Measurements from ENCODE around the gene TIMM17A. TPM values are rescaled to one million over a fixed set of nuclear protein-coding genes. Genes with fewer than 3 reads are reported as not detected.
"Not testable (repeated sequence)": the region's sequence is repeated elsewhere in the genome, so short reads cannot be mapped to it uniquely, and the experiment has no call there.

The TIMM17A gene
- total RNA-seq, 1 experiment from 2014 or later, result 112 TPM

- Histone ChIP-seq H3K27me3 (replicated peaks; ENCODE audit: insufficient read depth, low read depth, low read length, poor library complexity) (no peaks in the 10 kb centered on the region), H3K27ac (ENCODE audit: low read depth, low read length, poor library complexity, severe bottlenecking) (no peak overlapping the region), H3K4me1 (ENCODE audit: insufficient read depth, low read length, poor library complexity, severe bottlenecking) (no peaks in the 10 kb centered on the region), H3K36me3 (ENCODE audit: insufficient read depth, low read length, poor library complexity, severe bottlenecking) (no peaks in the 10 kb centered on the region), H3K4me3 (ENCODE audit: low read depth, low read length, poor library complexity, severe bottlenecking) (no peak overlapping the region), H3K9me3 (ENCODE audit: low read depth, low read length, poor library complexity, severe bottlenecking) (no peaks in the 10 kb centered on the region)
- no peak for DNase-seq (ENCODE audit: low spot score)
- intact Hi-C loops (cut with micrococcal nuclease; ENCODE audit: unreplicated experiment), result no loop called here
- TF ChIP-seq EZH2 (IDR thresholded peaks at IDR 0.05; ENCODE audit: borderline replicate concordance, low read depth, low read length, poor library complexity, severe bottlenecking), result no peak
- TF ChIP-seq, protein P1, sequence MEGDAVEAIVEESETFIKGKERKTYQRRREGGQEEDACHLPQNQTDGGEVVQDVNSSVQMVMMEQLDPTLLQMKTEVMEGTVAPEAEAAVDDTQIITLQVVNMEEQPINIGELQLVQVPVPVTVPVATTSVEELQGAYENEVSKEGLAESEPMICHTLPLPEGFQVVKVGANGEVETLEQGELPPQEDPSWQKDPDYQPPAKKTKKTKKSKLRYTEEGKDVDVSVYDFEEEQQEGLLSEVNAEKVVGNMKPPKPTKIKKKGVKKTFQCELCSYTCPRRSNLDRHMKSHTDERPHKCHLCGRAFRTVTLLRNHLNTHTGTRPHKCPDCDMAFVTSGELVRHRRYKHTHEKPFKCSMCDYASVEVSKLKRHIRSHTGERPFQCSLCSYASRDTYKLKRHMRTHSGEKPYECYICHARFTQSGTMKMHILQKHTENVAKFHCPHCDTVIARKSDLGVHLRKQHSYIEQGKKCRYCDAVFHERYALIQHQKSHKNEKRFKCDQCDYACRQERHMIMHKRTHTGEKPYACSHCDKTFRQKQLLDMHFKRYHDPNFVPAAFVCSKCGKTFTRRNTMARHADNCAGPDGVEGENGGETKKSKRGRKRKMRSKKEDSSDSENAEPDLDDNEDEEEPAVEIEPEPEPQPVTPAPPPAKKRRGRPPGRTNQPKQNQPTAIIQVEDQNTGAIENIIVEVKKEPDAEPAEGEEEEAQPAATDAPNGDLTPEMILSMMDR (conservative IDR thresholded peaks at IDR 0.05; ENCODE audit: low read depth, low read length), result no peak
- ChIA-PET CTCF (no interaction called here), POLR2A (ENCODE audit: low non-redundant PET) (no interaction called here)
- no TSS peak for BruUV-seq (replicated peaks)
These were observed 63.3 kb downstream of the TIMM17A start for GRCh38 chr1:202018468-202019234.

GRCh38 chr1:202019235-202019558, 63.9 kb downstream of the TIMM17A start:
- CTCF ChIA-PET; H3K4me3 ChIP-seq (ENCODE audit: low read depth, low read length, poor library complexity, severe bottlenecking); intact Hi-C loops (cut with micrococcal nuclease; ENCODE audit: unreplicated experiment); BruUV-seq (replicated peaks); H3K27me3 ChIP-seq (replicated peaks; ENCODE audit: insufficient read depth, low read depth, low read length, poor library complexity); H3K9me3 ChIP-seq (ENCODE audit: low read depth, low read length, poor library complexity, severe bottlenecking); H3K27ac ChIP-seq (ENCODE audit: low read depth, low read length, poor library complexity, severe bottlenecking); POLR2A ChIA-PET (ENCODE audit: low non-redundant PET); H3K4me1 ChIP-seq (ENCODE audit: insufficient read depth, low read length, poor library complexity, severe bottlenecking); DNase-seq (ENCODE audit: low spot score); H3K36me3 ChIP-seq (ENCODE audit: insufficient read depth, low read length, poor library complexity, severe bottlenecking): not testable (repeated sequence)

Small RNAs within 50 kb of the gene (microRNA-seq; reads per million reads assigned to microRNA genes)
- not detected for gene MIR6740

Other genes with a start within 250 kb of the TIMM17A start
- 121 and 136 TPM in 2 replicates for gene IPO9, start 126.3 kb upstream of the TIMM17A start, total RNA-seq (2021)
- gene SHISA4, start 66.6 kb upstream of the TIMM17A start, total RNA-seq (2021), result 1.2 and 2.6 TPM in 2 replicates
- gene LMOD1, start 9.0 kb upstream of the TIMM17A start, total RNA-seq (2021), result 0.20 TPM in 1 of 2 replicates, not detected in the other
- gene RNPEP, start 27.1 kb downstream of the TIMM17A start, total RNA-seq (2021), result 59.3 and 74.1 TPM in 2 replicates
- gene ELF3, start 55.1 kb downstream of the TIMM17A start, total RNA-seq (2021), result 0.50 and 0.56 TPM in 2 replicates
- not detected in 2 replicates for gene GPR37L1, start 167.4 kb downstream of the TIMM17A start, total RNA-seq (2021)
- gene ARL8A, start 189.2 kb downstream of the TIMM17A start, total RNA-seq (2021), result 41.9 and 48.3 TPM in 2 replicates
- 0.72 and 2.2 TPM in 2 replicates for gene PTPN7, start 205.1 kb downstream of the TIMM17A start, total RNA-seq (2021)
- gene LGR6, start 238.3 kb downstream of the TIMM17A start, total RNA-seq (2021), result not detected in 2 replicates